Dendritic cell treated with granulocyte-macrophage colony-stimulating factor and Interleukin-4, amounts not matched to agents 40 ng/mL and 50 ng/mL, for 4 days (primary cell): ENCODE results near the gene TBC1D2.

Experiments
- H3K27ac Mint-ChIP-seq: one replicate; pipeline ENCODE4 v1.8.0; 2022; ENCODE audit warnings: mild to moderate bottlenecking, mixed read lengths
- H3K27me3 Mint-ChIP-seq: one replicate; pipeline ENCODE4 v1.8.0; 2022; ENCODE audit warnings: mild to moderate bottlenecking, mixed read lengths
- H3K36me3 Mint-ChIP-seq: one replicate; pipeline ENCODE4 v1.8.0; 2022; ENCODE audit warnings: low read depth, mixed read lengths
- H3K4me1 Mint-ChIP-seq: one replicate; pipeline ENCODE4 v1.8.0; 2022; ENCODE audit warnings: low read depth, mixed read lengths
- H3K4me3 Mint-ChIP-seq: one replicate; pipeline ENCODE4 v1.8.0; 2022; ENCODE audit warnings: mild to moderate bottlenecking, moderate library complexity, mixed read lengths
- H3K9me3 Mint-ChIP-seq: one replicate; pipeline ENCODE4 v1.8.0; 2022; ENCODE audit warnings: mixed read lengths
- intact Hi-C: fragments of 100-400 bp; cut with micrococcal nuclease; formaldehyde crosslinking; loops from one replicate; pipeline ENCODE4 v1.15.0; 2022

The TBC1D2 gene

DNA sequence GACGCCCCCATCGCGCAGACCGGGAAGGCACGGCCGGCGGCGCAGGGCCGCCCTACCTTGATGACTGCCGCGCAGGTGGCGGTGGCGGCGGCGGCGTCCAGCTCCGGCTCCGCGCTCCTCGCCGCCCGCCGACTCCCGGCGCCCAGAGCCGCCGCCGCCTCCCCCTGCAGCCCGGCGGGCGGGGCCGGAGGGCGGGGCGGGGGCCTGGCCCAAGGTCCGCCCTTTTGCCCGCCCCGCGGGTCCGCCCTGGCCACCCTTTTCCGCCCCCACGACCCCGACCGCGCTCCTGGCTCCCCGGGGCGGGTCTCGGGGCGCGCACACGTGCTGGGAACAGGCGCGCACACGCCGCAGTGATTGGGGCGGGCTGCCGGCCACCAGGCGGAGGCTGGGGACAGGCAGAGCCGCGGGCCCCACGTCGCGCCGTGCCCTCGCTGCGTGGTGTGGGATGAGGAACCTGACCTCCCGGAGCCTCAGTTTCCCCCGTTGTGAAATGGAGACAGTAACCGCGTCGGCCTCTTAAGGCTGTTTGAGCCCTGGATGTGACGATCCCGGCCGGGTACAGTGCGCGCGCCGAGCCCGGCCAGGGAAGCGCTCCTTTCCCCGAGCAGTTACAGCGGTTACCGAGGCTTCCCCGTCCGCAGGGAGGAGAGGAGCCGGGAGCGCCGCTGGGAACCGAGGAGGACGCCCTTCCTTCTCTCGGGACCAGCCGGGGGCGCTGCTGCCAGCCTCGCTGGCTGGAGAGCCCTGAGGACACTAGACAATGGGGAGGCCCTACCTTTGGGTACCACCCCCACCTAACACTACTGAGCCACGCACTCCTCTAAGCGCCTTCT is 62.7 kb downstream of the TBC1D2 start, which contains the start of gene CORO2A:
TSS of gene CORO2A (minus strand) at position 135 of the 833 bp plus-strand sequence. CDS start 34,977 bp downstream, outside the sequence.
- Mint-ChIP-seq H3K4me3 (peak within 1 kb of the TSS; percentile 87), H3K36me3 (peaks cover 17% of the 10 kb centered on the region), H3K27me3 (peaks cover 7% of the 10 kb centered on the region), H3K27ac (peak within 1 kb of the TSS; percentile 83), H3K9me3 (no peaks in the 10 kb centered on the region), H3K4me1 (peaks cover 37% of the 10 kb centered on the region)
- intact Hi-C loops, result loop anchor here (5.0 kb wide), 1 partner anchor 75 kb away; the partner anchor contains the start of gene TRIM14

DNA sequence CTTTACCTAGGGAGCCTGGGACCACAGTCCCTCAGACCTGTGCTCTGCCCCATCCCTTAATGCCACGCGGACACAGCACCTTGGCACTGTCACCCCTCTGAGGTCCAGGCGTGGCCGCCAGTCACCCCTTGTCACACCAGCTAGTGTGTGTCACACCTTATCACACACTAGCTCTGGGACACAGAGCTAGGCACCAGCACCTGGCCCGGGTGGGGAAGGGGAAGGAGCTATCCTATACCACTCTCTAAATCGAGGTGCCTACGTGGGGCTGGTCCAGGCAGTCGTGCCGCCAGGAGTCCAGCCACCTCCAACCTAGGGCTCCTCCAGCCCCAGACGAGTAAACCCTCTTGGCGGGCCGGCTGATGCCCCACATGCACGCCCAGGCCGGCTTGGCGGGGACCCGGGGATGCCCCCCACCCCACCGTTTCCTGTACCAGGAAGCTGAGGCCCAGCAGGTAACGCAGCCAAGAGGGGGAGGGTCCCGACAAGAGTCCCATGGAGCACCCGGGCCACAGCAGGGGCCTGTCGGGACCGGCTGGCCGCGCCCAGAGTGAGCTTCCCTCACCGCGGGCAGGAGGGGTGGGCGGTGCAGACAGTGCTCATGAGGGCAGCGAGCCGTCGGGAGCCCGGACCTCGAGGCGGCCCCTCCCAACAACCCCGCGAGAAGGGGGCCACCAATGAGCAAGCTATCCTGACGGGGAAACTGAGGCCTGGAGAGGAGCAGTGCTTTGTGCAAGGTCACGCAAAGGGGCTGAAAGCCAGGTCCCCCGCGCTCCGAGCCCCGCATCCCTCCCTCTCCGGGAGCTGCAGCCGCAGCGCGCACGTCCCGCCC is 63.6 kb downstream of the TBC1D2 start:
- Mint-ChIP-seq H3K27ac (peak overlapping the region; percentile 83), H3K27me3 (peaks cover 7% of the 10 kb centered on the region), H3K4me3 (peak overlapping the region; percentile 82), H3K36me3 (peaks cover 8% of the 10 kb centered on the region), H3K9me3 (no peaks in the 10 kb centered on the region), H3K4me1 (peaks cover 37% of the 10 kb centered on the region)
- intact Hi-C loops, result loop anchor here (5.0 kb wide), 1 partner anchor 75 kb away; the partner anchor contains the start of gene TRIM14

DNA sequence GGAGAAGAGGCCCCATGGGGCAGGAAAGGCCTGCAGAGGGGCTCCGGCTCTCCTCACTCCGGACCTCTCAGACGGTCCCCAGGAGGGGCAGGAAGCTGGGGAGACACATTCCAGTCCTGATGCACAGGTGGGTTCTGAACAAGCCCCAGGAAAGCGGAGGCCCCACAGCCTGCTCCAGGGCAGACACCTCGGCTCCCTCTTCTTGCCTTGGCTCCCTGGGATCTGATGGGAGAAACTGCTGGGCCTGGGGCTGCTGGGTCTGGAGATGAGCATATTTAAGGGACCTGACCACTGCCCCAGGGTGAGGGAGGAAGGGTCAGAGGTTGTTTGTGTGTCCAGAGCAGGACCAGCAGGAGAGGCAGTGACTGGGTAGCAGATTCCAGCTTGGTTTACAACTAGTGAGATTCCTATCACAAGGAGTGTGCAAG is 64.3 kb downstream of the TBC1D2 start:
- peaks cover 4% of the 10 kb centered on the region for H3K36me3 Mint-ChIP-seq
- H3K9me3 Mint-ChIP-seq, result no peaks in the 10 kb centered on the region
- no peak overlapping the region for H3K27ac Mint-ChIP-seq
- peaks cover 37% of the 10 kb centered on the region for H3K4me1 Mint-ChIP-seq
- peak overlapping the region; percentile 82 for H3K4me3 Mint-ChIP-seq
- H3K27me3 Mint-ChIP-seq, result peaks cover 7% of the 10 kb centered on the region
- intact Hi-C loops, result loop anchor here (5.0 kb wide), 1 partner anchor 74 kb away; the partner anchor contains the start of gene TRIM14

DNA sequence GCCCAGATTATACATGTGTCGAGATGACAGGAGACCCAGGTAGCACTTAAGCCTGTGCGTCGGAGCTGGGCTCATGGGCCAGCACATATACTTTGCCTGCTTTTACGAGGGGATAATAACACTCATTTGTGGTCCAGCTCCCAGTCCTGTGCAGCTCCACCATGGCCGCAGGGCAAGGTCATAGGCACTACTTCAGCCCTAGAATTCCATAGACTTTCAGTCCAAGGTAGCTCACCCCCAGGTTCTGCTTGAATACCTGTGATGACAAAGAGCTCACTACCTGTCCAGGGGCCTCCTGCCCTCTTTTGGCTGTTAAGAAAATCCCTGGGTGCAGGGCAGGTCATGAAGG is 64.7 kb downstream of the TBC1D2 start:
- Mint-ChIP-seq H3K4me1 (peaks cover 42% of the 10 kb centered on the region), H3K27ac (no peak overlapping the region), H3K4me3 (no peak overlapping the region), H3K36me3 (peaks cover 4% of the 10 kb centered on the region), H3K9me3 (no peaks in the 10 kb centered on the region), H3K27me3 (peaks cover 7% of the 10 kb centered on the region)
- intact Hi-C loops, result loop anchor here (5.0 kb wide), 1 partner anchor 73 kb away; the partner anchor contains the start of gene TRIM14

DNA sequence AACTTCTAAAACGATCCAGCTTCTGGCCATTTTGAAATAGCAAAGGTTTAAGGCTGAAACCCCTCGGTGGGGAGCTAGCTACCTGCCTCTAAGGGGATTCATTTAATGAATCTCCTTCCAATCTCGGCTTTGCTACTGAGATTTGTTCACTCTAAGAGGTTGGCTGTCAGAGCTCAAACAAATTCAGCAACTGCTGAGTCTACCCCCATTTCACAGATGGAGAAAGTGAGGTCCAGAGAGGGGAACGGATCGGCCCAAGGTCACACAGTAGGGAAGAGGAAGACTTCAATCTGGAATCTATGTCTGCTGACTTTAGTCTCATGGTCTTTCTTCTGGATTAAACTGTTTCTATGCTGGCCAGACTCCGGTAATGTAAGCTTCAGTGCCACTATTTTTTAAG is 66.0 kb downstream of the TBC1D2 start:
- intact Hi-C loops, result no loop called here
- Mint-ChIP-seq H3K9me3 (no peaks in the 10 kb centered on the region), H3K27ac (no peak overlapping the region), H3K4me1 (peaks cover 51% of the 10 kb centered on the region), H3K36me3 (no peaks in the 10 kb centered on the region), H3K27me3 (peaks cover 4% of the 10 kb centered on the region), H3K4me3 (no peak overlapping the region)

DNA sequence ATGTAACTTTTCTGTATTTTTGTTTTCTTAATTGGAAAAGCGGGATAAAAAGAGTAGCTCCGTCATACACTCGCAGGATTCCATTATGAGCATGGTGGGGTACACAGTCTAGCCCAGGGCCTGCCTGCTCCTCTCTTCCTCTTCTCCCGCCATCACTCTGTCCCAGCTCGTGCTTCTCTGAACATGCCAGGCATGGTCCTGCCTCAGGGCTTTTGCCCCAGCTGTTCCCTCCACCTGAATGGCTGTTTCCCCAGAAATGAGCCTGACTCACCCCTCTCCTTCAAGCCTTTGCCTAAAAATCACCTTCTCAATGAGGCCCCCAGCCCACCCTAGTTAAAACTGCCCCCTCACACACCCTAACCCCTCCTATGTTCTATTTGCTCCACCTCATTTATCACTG is 67.5 kb downstream of the TBC1D2 start:
- Mint-ChIP-seq H3K4me3 (no peak overlapping the region), H3K9me3 (no peaks in the 10 kb centered on the region), H3K27me3 (peaks cover 4% of the 10 kb centered on the region), H3K27ac (peak overlapping the region; percentile 6), H3K36me3 (no peaks in the 10 kb centered on the region), H3K4me1 (peaks cover 41% of the 10 kb centered on the region)
- intact Hi-C loops, result no loop called here

DNA sequence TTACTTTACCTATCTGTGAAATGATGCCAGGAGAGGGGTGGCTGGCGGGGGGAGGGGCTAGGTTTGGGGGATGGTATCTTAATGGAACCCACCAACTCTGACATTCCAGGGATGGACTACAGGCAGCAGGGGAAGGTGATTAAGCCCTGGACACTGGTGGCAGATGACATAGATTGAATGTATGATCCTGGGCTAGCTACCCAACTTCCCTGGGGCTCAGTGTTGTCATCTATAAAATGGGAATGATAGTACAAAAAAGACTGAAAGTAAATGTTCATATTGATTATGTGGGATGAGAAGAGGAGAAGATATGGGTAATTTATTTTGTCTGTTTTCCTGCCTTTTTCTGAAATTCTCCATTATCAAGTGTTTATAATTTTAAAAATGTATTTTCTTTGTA is 69.2 kb downstream of the TBC1D2 start:
- Mint-ChIP-seq H3K4me3 (no peak overlapping the region), H3K27ac (no peak overlapping the region), H3K36me3 (no peaks in the 10 kb centered on the region), H3K4me1 (peaks cover 48% of the 10 kb centered on the region), H3K27me3 (no peaks in the 10 kb centered on the region), H3K9me3 (no peaks in the 10 kb centered on the region)
- intact Hi-C loops, result no loop called here

GRCh38 chr9:98185611-98186171 is 69.8 kb downstream of the TBC1D2 start:
- H3K9me3 Mint-ChIP-seq, result no peaks in the 10 kb centered on the region
- no peak overlapping the region for H3K27ac Mint-ChIP-seq
- H3K27me3 Mint-ChIP-seq, result no peaks in the 10 kb centered on the region
- intact Hi-C loops, result no loop called here
- no peaks in the 10 kb centered on the region for H3K36me3 Mint-ChIP-seq
- no peak overlapping the region for H3K4me3 Mint-ChIP-seq
- H3K4me1 Mint-ChIP-seq, result peaks cover 43% of the 10 kb centered on the region

DNA sequence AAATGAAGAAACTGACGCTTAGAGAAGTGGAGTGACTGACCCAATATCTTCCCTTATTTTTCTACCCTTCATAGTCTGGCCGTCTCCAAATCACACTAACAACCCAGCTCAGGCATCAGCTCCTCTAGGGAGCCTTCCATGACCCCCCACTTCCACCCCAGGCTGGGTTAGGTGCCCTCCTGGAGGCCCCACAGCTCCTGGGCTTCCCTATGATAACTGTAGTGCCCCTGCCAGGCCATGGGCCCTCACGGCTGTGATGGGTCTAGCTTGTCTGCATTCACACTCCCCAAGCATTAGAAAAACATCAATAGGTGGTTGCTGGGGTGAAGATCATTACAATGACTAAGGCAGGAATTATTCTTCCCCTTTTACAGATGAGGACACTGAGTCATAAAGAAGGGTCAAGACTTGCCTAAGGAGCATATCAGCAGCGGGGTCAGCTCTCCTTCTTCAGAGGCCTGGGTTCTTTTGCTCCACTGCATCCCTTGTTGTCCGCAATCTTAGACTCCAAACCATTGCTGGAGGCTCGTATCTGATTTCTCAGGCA is 70.4 kb downstream of the TBC1D2 start:
- no peaks in the 10 kb centered on the region for H3K27me3 Mint-ChIP-seq
- H3K27ac Mint-ChIP-seq, result peak overlapping the region; percentile 3
- H3K4me3 Mint-ChIP-seq, result no peak overlapping the region
- H3K9me3 Mint-ChIP-seq, result no peaks in the 10 kb centered on the region
- intact Hi-C loops, result no loop called here
- H3K4me1 Mint-ChIP-seq, result peaks cover 45% of the 10 kb centered on the region
- no peaks in the 10 kb centered on the region for H3K36me3 Mint-ChIP-seq

GRCh38 chr9:98184326-98184725 is 71.1 kb downstream of the TBC1D2 start:
- Mint-ChIP-seq H3K9me3 (no peaks in the 10 kb centered on the region), H3K4me1 (peaks cover 53% of the 10 kb centered on the region), H3K36me3 (no peaks in the 10 kb centered on the region), H3K27me3 (no peaks in the 10 kb centered on the region), H3K27ac (peak overlapping the region; percentile 3), H3K4me3 (no peak overlapping the region)
- intact Hi-C loops, result no loop called here

- H3K4me3 Mint-ChIP-seq, result no peak overlapping the region
- H3K4me1 Mint-ChIP-seq, result peaks cover 44% of the 10 kb centered on the region
- H3K9me3 Mint-ChIP-seq, result no peaks in the 10 kb centered on the region
- H3K27me3 Mint-ChIP-seq, result no peaks in the 10 kb centered on the region
- H3K27ac Mint-ChIP-seq, result no peak overlapping the region
- intact Hi-C loops, result no loop called here
- H3K36me3 Mint-ChIP-seq, result no peaks in the 10 kb centered on the region
These were observed 72.4 kb downstream of the TBC1D2 start for GRCh38 chr9:98182889-98183599.

- Mint-ChIP-seq H3K27me3 (no peaks in the 10 kb centered on the region), H3K4me1 (peaks cover 42% of the 10 kb centered on the region), H3K27ac (no peak overlapping the region), H3K4me3 (no peak overlapping the region), H3K9me3 (no peaks in the 10 kb centered on the region), H3K36me3 (no peaks in the 10 kb centered on the region)
- intact Hi-C loops, result no loop called here
These were observed 73.2 kb downstream of the TBC1D2 start for GRCh38 chr9:98182069-98182820.

GRCh38 chr9:98181746-98182068 is 73.7 kb downstream of the TBC1D2 start:
- Mint-ChIP-seq H3K9me3 (no peaks in the 10 kb centered on the region), H3K27ac (no peak overlapping the region), H3K36me3 (no peaks in the 10 kb centered on the region), H3K4me3 (no peak overlapping the region), H3K4me1 (peaks cover 47% of the 10 kb centered on the region), H3K27me3 (no peaks in the 10 kb centered on the region)
- intact Hi-C loops, result no loop called here
